Measurements from ENCODE around the gene PIK3C2G.

PIK3C2G gene

GRCh38 chr12:18676141-18676540 lies 414.8 kb downstream of the PIK3C2G start:
- Histone ChIP-seq H3K9me2 (replicated peaks; ENCODE audit: control insufficient read depth, low read length) (no peaks in the 10 kb centered on the region; the same call in 1 of the 2 replicates), H3K27me3 (ENCODE audit: control insufficient read depth, low read length) (no peaks in the 10 kb centered on the region), H3K4me1 (ENCODE audit: control insufficient read depth, low read length) (no peaks in the 10 kb centered on the region), H3K4me2 (ENCODE audit: low read length) (no peak overlapping the region), H3K9me3 (ENCODE audit: control insufficient read depth, insufficient read depth, low read length) (no peaks in the 10 kb centered on the region), H3F3A (ENCODE audit: control insufficient read depth, insufficient read depth) (no peaks in the 10 kb centered on the region), H3K4me3 (ENCODE audit: low read length) (no peak overlapping the region), H4K20me1 (ENCODE audit: control insufficient read depth, insufficient read depth, low read depth, low read length) (no peaks in the 10 kb centered on the region), H3K36me3 (ENCODE audit: control insufficient read depth, low read length) (no peaks in the 10 kb centered on the region), H3K79me2 (ENCODE audit: control insufficient read depth, low read length) (no peaks in the 10 kb centered on the region), H3K27ac (ENCODE audit: low read depth, low read length) (no peak overlapping the region)
- no peak for TF ChIP-seq CTCF (IDR thresholded peaks at IDR 0.05; ENCODE audit: low read depth, low read length, poor library complexity, severe bottlenecking)
- no peak for TF ChIP-seq EZH2phosphoT487 (IDR thresholded peaks at IDR 0.05; ENCODE audit: borderline replicate concordance, low read length)

- Histone ChIP-seq H3K27ac (ENCODE audit: low read depth, low read length) (no peak overlapping the region), H3K4me1 (ENCODE audit: control insufficient read depth, low read length) (no peaks in the 10 kb centered on the region), H3K4me3 (ENCODE audit: low read length) (no peak overlapping the region), H3K9me3 (ENCODE audit: control insufficient read depth, insufficient read depth, low read length) (no peaks in the 10 kb centered on the region), H3K9me2 (replicated peaks; ENCODE audit: control insufficient read depth, low read length) (no peaks in the 10 kb centered on the region; the same call in 1 of the 2 replicates), H3K27me3 (ENCODE audit: control insufficient read depth, low read length) (no peaks in the 10 kb centered on the region), H3K4me2 (ENCODE audit: low read length) (no peak overlapping the region), H3K79me2 (ENCODE audit: control insufficient read depth, low read length) (no peaks in the 10 kb centered on the region), H3K36me3 (ENCODE audit: control insufficient read depth, low read length) (no peaks in the 10 kb centered on the region), H4K20me1 (ENCODE audit: control insufficient read depth, insufficient read depth, low read depth, low read length) (no peaks in the 10 kb centered on the region), H3F3A (ENCODE audit: control insufficient read depth, insufficient read depth) (no peaks in the 10 kb centered on the region)
- TF ChIP-seq CTCF (IDR thresholded peaks at IDR 0.05; ENCODE audit: low read depth, low read length, poor library complexity, severe bottlenecking) (no peak), EZH2phosphoT487 (IDR thresholded peaks at IDR 0.05; ENCODE audit: borderline replicate concordance, low read length) (no peak)
Measured at GRCh38 chr12:18676996-18677588, 415.8 kb downstream of the PIK3C2G start.

GRCh38 chr12:18681818-18682217 lies 420.5 kb downstream of the PIK3C2G start:
- H3F3A ChIP-seq (ENCODE audit: control insufficient read depth, insufficient read depth) = no peaks in the 10 kb centered on the region
- H3K9me2 ChIP-seq (replicated peaks; ENCODE audit: control insufficient read depth, low read length) = no peaks in the 10 kb centered on the region; the same call in 1 of the 2 replicates
- no peak overlapping the region for H3K4me3 ChIP-seq (ENCODE audit: low read length)
- no peak overlapping the region for H3K4me2 ChIP-seq (ENCODE audit: low read length)
- no peaks in the 10 kb centered on the region for H3K9me3 ChIP-seq (ENCODE audit: control insufficient read depth, insufficient read depth, low read length)
- H3K36me3 ChIP-seq (ENCODE audit: control insufficient read depth, low read length) = no peaks in the 10 kb centered on the region
- no peaks in the 10 kb centered on the region for H3K4me1 ChIP-seq (ENCODE audit: control insufficient read depth, low read length)
- TF ChIP-seq CTCF (IDR thresholded peaks at IDR 0.05; ENCODE audit: low read depth, low read length, poor library complexity, severe bottlenecking) (no peak), EZH2phosphoT487 (IDR thresholded peaks at IDR 0.05; ENCODE audit: borderline replicate concordance, low read length) (no peak)
- no peaks in the 10 kb centered on the region for H3K79me2 ChIP-seq (ENCODE audit: control insufficient read depth, low read length)
- H4K20me1 ChIP-seq (ENCODE audit: control insufficient read depth, insufficient read depth, low read depth, low read length) = no peaks in the 10 kb centered on the region
- H3K27me3 ChIP-seq (ENCODE audit: control insufficient read depth, low read length) = no peaks in the 10 kb centered on the region
- H3K27ac ChIP-seq (ENCODE audit: low read depth, low read length) = no peak overlapping the region
